Measurements from ENCODE around the gene MACROH2A2.

- TF ChIP-seq, protein P1, sequence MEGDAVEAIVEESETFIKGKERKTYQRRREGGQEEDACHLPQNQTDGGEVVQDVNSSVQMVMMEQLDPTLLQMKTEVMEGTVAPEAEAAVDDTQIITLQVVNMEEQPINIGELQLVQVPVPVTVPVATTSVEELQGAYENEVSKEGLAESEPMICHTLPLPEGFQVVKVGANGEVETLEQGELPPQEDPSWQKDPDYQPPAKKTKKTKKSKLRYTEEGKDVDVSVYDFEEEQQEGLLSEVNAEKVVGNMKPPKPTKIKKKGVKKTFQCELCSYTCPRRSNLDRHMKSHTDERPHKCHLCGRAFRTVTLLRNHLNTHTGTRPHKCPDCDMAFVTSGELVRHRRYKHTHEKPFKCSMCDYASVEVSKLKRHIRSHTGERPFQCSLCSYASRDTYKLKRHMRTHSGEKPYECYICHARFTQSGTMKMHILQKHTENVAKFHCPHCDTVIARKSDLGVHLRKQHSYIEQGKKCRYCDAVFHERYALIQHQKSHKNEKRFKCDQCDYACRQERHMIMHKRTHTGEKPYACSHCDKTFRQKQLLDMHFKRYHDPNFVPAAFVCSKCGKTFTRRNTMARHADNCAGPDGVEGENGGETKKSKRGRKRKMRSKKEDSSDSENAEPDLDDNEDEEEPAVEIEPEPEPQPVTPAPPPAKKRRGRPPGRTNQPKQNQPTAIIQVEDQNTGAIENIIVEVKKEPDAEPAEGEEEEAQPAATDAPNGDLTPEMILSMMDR (IDR thresholded peaks at IDR 0.05; ENCODE audit: insufficient read depth, low read depth, low read length), result no peak
- TF ChIP-seq EZH2 (IDR thresholded peaks at IDR 0.05; ENCODE audit: insufficient read depth, low read length), result no peak
These were observed 11.8 kb downstream of the MACROH2A2 start for GRCh38 chr10:70064486-70064885.

Data from astrocyte (in vitro differentiated cells and primary cell).